Skeletal muscle satellite cell (primary cell): ENCODE results near the gene APBB2. TPM values are rescaled to one million over a fixed set of nuclear protein-coding genes. Genes with fewer than 3 reads are reported as not detected.

Experiments
- small RNA-seq: library from RNA; depleted of rRNA; stranded (forward); fragments of <200 nt; gene quantifications from one replicate; pipeline ENCODE3, GENCODE V24; 2012

APBB2 gene

Small RNAs within 50 kb of the gene (small RNA-seq; reads per million reads assigned to genes)
- gene RF00019 (not detected), gene RNA5SP160 (0.21 reads per million), gene RNU6-1195P (0.21 reads per million), gene RNU6-836P (not detected)
